Stomach (tissue), 4 donors: ENCODE measurements around the gene COL24A1.

Experiments
- CTCF ChIP-seq, 7 experiments: fragments of 450-650 bp in 4 of 7; fragments of 200-600 bp in 3 of 7; sonication (generic) in 3 of 7; IDR thresholded peaks; one replicate each; pipeline ENCODE4 v1.5.1; 2016 to 2019; ENCODE audit warnings: antibody characterized with exemption in 7 of 7, control low read depth in 2 of 7, mild to moderate bottlenecking in 1 of 7
- POLR2A ChIP-seq, 4 donors: fragments of 450-650 bp; IDR thresholded peaks; one replicate each; pipeline ENCODE4 v1.6.1; 2016; ENCODE audit warnings: antibody characterized with exemption in 4 of 4, control low read depth in 2 of 4, mild to moderate bottlenecking in 1 of 4, moderate library complexity in 1 of 4
- POLR2AphosphoS5 ChIP-seq, 3 donors: sonication (generic); formaldehyde crosslinking; IDR thresholded peaks; one replicate each; pipeline ENCODE4 v1.6.1; 2016; ENCODE audit warnings: antibody characterized with exemption in 3 of 3

GRCh38 chr1:85836736-85837135 is 319.8 kb downstream of the COL24A1 start:
- no peak for TF ChIP-seq CTCF (IDR thresholded peaks at IDR 0.05)
- TF ChIP-seq POLR2A (IDR thresholded peaks at IDR 0.05) = no peak
- TF ChIP-seq POLR2AphosphoS5 (IDR thresholded peaks at IDR 0.05) = no peak
